CD4-positive, alpha-beta T cell (primary cell): ENCODE results near the gene CAP2. TPM values are rescaled to one million over a fixed set of nuclear protein-coding genes. Genes with fewer than 3 reads are reported as not detected.
"Not testable (repeated sequence)": the region's sequence is repeated elsewhere in the genome, so short reads cannot be mapped to it uniquely, and the experiment has no call there.

Source experiments
- ATAC-seq: fragments of 200-7000 bp; cut with Tn5 transposase; one replicate; pipeline ENCODE4 v1.10.0; 2022; ENCODE audit warnings: mild to moderate bottlenecking; ENCODE audit not compliant: poor library complexity
- CTCF ChIA-PET: fragments of 350-600 bp; sonication (Branson Sonifier 250); formaldehyde crosslinking; loops from one replicate; lab custom pipeline; 2021; ENCODE audit warnings: antibody characterized with exemption, inconsistent platforms; lab: Charles Lee
- POLR2A ChIA-PET: fragments of 350-600 bp; sonication (Branson Sonifier 250); formaldehyde crosslinking; loops from one replicate; lab custom pipeline; 2021; ENCODE audit warnings: antibody characterized with exemption, inconsistent platforms; lab: Charles Lee
- DNase-seq, 14 experiments: peaks; one replicate each; pipeline ENCODE4 v3.0.0-alpha.2; 2013 to 2020; ENCODE audit warnings: mixed read lengths in 2 of 14
- H3K27ac ChIP-seq, 2 donors: one replicate each; pipeline versions ENCODE4 v1.5.1 to v1.7.0; 2013; ENCODE audit warnings: low read length in 2 of 2, low read depth in 1 of 2, mild to moderate bottlenecking in 1 of 2
- H3K27me3 ChIP-seq, 2 experiments: 1 replicate in 1 of 2; 2 replicates in 1 of 2; pipeline versions ENCODE4 v1.6.1 to v1.7.0; 2013; ENCODE audit warnings: low read length in 2 of 2, control low read depth in 1 of 2, mild to moderate bottlenecking in 1 of 2, moderate library complexity in 1 of 2; ENCODE audit not compliant: insufficient read depth in 2 of 2, control insufficient read depth in 1 of 2
- H3K36me3 ChIP-seq: one replicate; pipeline ENCODE4 v1.6.1; 2013; ENCODE audit warnings: low read length, control low read depth; ENCODE audit not compliant: insufficient read depth
- H3K4me1 ChIP-seq: one replicate; pipeline ENCODE4 v1.6.1; 2013; ENCODE audit warnings: low read length, control low read depth; ENCODE audit not compliant: insufficient read depth
- H3K4me3 ChIP-seq: one replicate; pipeline ENCODE4 v1.5.1; 2013; ENCODE audit warnings: mild to moderate bottlenecking, low read length, moderate library complexity
- H3K9me3 ChIP-seq, 2 experiments: 1 replicate in 1 of 2; 2 replicates in 1 of 2; pipeline versions ENCODE4 v1.6.1 to v1.7.0; 2013; ENCODE audit warnings: low read length in 2 of 2, mild to moderate bottlenecking in 2 of 2, control low read depth in 1 of 2, moderate library complexity in 1 of 2; ENCODE audit not compliant: control insufficient read depth in 1 of 2, insufficient read depth in 1 of 2
- H3K27ac Mint-ChIP-seq: one replicate; pipeline ENCODE4 v1.8.0; 2020; ENCODE audit warnings: mixed read lengths
- H3K27me3 Mint-ChIP-seq: one replicate; pipeline ENCODE4 v1.8.0; 2021; ENCODE audit warnings: mixed read lengths
- H3K36me3 Mint-ChIP-seq: one replicate; pipeline ENCODE4 v1.8.0; 2021; ENCODE audit warnings: low read depth, mixed read lengths
- H3K4me1 Mint-ChIP-seq: one replicate; pipeline ENCODE4 v1.8.0; 2021; ENCODE audit warnings: low read depth, mixed read lengths
- H3K4me3 Mint-ChIP-seq: one replicate; pipeline ENCODE4 v1.8.0; 2020; ENCODE audit warnings: mild to moderate bottlenecking, mixed read lengths
- H3K9me3 Mint-ChIP-seq: one replicate; pipeline ENCODE4 v1.8.0; 2020; ENCODE audit warnings: mixed read lengths
- CTCF ChIP-seq: fragments of 200-600 bp; IDR thresholded peaks from one replicate; pipeline ENCODE4 v1.8.0; 2022; ENCODE audit warnings: antibody characterized with exemption, mild to moderate bottlenecking
- intact Hi-C, 2 experiments: fragments of 100-400 bp; cut with DNase I in 1 of 2; cut with micrococcal nuclease in 1 of 2; formaldehyde crosslinking; loops; one replicate each; pipeline versions ENCODE4 v1.15.1 to v1.9.0; 2023 to 2025; cut with DNase I, micrococcal nuclease
- total RNA-seq, 174 experiments: library from RNA in 2 of 174; stranded (reverse) in 2 of 174; gene quantifications; one replicate each; pipeline ENCODE4 v1.2.3 and lab custom pipeline; 2021 to 2026

The CAP2 gene
- total RNA-seq, 2 experiments from 2014 or later, result not detected

GRCh38 chr6:17530321-17530835 is 137.0 kb downstream of the CAP2 start:
- H3K4me1 ChIP-seq, result no peaks in the 10 kb centered on the region
- H3K27ac Mint-ChIP-seq, result no peak overlapping the region
- H3K4me1 Mint-ChIP-seq, result no peaks in the 10 kb centered on the region
- no peak for TF ChIP-seq CTCF
- peaks cover 2% of the 10 kb centered on the region for H3K9me3 Mint-ChIP-seq
- H3K36me3 ChIP-seq, result no peaks in the 10 kb centered on the region
- H3K9me3 ChIP-seq, result no peaks in the 10 kb centered on the region
- POLR2A ChIA-PET, result no interaction called here
- no peak for DNase-seq
- no peak for ATAC-seq
- H3K36me3 Mint-ChIP-seq, result no peaks in the 10 kb centered on the region
- H3K4me3 Mint-ChIP-seq, result no peak overlapping the region
- no peak overlapping the region for H3K27ac ChIP-seq
- no peaks in the 10 kb centered on the region for H3K27me3 ChIP-seq
- no peak overlapping the region for H3K4me3 ChIP-seq
- intact Hi-C loops, result loop anchor here in 1 of 2 experiments (10.0 kb wide), 1 partner anchor 374 kb away; no protein-coding TSS in a partner anchor
- peaks cover under 1% of the 10 kb centered on the region for H3K27me3 Mint-ChIP-seq
- CTCF ChIA-PET, result no interaction called here

GRCh38 chr6:17536586-17536985 is 143.2 kb downstream of the CAP2 start:
- intact Hi-C loops, result loop anchor here in 1 of 2 experiments (10.0 kb wide), 1 partner anchor 368 kb away; no protein-coding TSS in a partner anchor
- no peak overlapping the region for H3K27ac ChIP-seq
- DNase-seq (no peak), ATAC-seq (no peak)
- POLR2A ChIA-PET, result no interaction called here
- CTCF ChIA-PET, result no interaction called here
- no peaks in the 10 kb centered on the region for H3K36me3 ChIP-seq
- Mint-ChIP-seq H3K27ac (no peak overlapping the region), H3K27me3 (peaks cover 14% of the 10 kb centered on the region), H3K9me3 (no peaks in the 10 kb centered on the region), H3K4me3 (no peak overlapping the region), H3K36me3 (no peaks in the 10 kb centered on the region), H3K4me1 (no peaks in the 10 kb centered on the region)
- no peak for TF ChIP-seq CTCF
- no peaks in the 10 kb centered on the region for H3K4me1 ChIP-seq
- H3K4me3 ChIP-seq, result no peak overlapping the region
- H3K27me3 ChIP-seq, result no peaks in the 10 kb centered on the region
- no peaks in the 10 kb centered on the region for H3K9me3 ChIP-seq

GRCh38 chr6:17542243-17542642 is 148.8 kb downstream of the CAP2 start:
- no peaks in the 10 kb centered on the region for H3K9me3 ChIP-seq
- H3K36me3 ChIP-seq, result no peaks in the 10 kb centered on the region
- Mint-ChIP-seq H3K4me1 (no peaks in the 10 kb centered on the region), H3K9me3 (peaks cover 2% of the 10 kb centered on the region), H3K4me3 (no peak overlapping the region), H3K27ac (no peak overlapping the region), H3K36me3 (no peaks in the 10 kb centered on the region), H3K27me3 (peaks cover 21% of the 10 kb centered on the region)
- intact Hi-C loops, result no loop called here
- no peak for TF ChIP-seq CTCF
- DNase-seq (no peak), ATAC-seq (no peak)
- H3K27ac ChIP-seq, result no peak overlapping the region
- H3K4me3 ChIP-seq, result no peak overlapping the region
- POLR2A ChIA-PET, result no interaction called here
- H3K4me1 ChIP-seq, result no peaks in the 10 kb centered on the region
- H3K27me3 ChIP-seq, result no peaks in the 10 kb centered on the region
- CTCF ChIA-PET, result no interaction called here

- H3K27ac Mint-ChIP-seq, H3K4me1 Mint-ChIP-seq, ATAC-seq, H3K4me3 Mint-ChIP-seq, H3K36me3 Mint-ChIP-seq, H3K27me3 ChIP-seq, DNase-seq, H3K36me3 ChIP-seq, H3K9me3 Mint-ChIP-seq, H3K4me1 ChIP-seq, H3K4me3 ChIP-seq, H3K9me3 ChIP-seq, CTCF ChIA-PET, intact Hi-C loops, H3K27ac ChIP-seq, POLR2A ChIA-PET: not testable (repeated sequence)
- peaks cover 16% of the 10 kb centered on the region for H3K27me3 Mint-ChIP-seq
These were observed 152.3 kb downstream of the CAP2 start for GRCh38 chr6:17545681-17546080.
